ENCODE data around the gene PTPN2.
A peak's percentile ranks its signal among the peaks of the same experiment; 100 is the strongest.
"Not testable (repeated sequence)": the region's sequence is repeated elsewhere in the genome, so short reads cannot be mapped to it uniquely, and the experiment has no call there.

PTPN2 gene

DNA sequence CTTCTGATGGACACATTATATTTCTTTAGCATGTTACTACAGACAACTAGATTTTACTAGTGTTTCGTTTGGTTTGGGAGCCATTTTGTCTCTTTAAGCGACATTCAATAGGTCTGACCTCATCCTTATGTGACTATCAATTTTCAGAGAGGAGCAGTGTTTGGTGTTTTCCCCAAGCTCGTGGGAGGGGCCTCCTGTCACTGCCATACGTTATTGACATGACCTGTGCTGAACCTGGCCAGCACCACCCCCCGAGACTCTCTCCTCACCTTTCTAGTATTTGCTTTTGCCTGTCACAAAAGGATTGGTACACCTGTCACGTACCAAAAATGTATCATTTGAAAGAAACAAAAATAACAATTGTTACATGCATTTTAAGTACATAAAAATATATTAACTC lies 111.9 kb downstream of the PTPN2 start:
- ATAC-seq: no peak
- DNase-seq: no peak

- no peak for DNase-seq
Measured at GRCh38 chr18:12770469-12771219, 113.4 kb downstream of the PTPN2 start.

GRCh38 chr18:12769644-12770440 lies 114.2 kb downstream of the PTPN2 start:
- DNase-seq (no peak), ATAC-seq (no peak)

More at GRCh38 chr18:12770469-12771219, 113.4 kb downstream of the PTPN2 start:
- ATAC-seq: no peak

DNA sequence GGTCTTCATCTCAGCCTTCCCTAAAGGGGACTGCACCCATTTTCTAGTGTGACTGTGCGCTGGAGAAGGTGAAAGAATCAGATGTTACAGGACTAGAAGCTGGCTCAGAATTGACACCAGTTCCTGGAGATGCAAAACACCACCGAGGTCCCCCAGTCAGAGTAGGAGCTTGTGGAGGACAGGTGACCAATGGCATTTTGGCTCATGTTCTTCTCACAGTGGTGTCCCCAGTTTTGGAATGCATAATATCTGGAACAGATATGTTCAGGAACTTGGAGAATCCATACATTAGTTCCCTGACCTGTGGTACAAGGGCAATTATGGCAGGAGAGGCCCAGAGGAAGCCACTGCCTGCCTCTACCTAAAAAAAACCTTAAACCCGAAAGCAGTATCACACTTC lies 114.9 kb downstream of the PTPN2 start:
- ATAC-seq: no peak
- no peak for DNase-seq

GRCh38 chr18:12768625-12769024 lies 115.4 kb downstream of the PTPN2 start:
- ATAC-seq (peak; percentile 31), DNase-seq (no peak)

DNA sequence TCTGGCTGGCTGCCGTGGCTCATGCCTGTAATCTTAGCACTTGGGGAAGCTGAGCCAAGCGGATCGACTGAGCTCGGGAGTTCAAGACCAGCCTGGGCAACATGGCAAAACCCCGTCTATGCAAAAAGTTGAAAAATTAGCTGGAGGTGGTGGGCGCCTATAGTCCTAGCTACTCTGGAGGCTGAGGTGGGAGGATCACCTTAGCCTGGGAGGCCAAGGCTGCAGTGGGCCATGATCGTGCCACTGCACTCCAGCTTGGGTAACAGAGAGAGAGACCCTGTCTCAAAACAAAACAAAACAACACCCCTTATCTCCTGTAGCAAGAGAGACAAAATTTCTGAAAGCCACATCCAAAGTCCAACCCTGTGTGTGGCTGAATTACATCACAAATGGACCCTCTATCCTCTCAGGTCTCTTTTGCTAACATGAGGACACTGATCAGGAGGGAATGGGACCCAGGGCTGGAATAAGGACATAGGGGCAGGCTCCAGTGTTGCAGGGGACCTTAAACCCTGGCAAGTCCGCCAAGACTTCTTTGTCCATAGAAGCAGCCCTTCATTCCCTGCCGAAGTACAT lies 116.4 kb downstream of the PTPN2 start:
- no peak for DNase-seq
- no peak for ATAC-seq

DNA sequence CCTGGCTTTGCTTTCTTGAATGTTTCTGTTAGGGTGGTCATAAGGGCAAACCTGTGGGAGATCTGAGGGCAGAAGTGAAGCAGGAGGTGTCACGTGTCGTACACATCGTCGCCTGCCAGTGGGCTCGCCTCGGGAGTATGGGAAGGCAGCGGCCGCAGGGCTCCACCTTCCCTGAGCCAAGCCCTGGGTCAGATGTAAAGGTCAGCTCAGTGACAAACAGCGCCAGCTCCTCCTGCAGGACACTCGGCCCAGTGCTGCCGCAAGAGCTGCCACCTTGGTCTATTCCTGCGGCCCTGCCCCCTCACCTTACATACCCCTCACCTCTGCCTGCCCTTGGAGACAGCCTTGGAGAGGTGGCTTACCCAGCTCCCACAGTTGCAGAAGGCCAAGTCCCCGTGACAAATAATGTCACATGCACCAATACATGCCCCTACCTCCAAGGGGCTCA lies 117.0 kb downstream of the PTPN2 start:
- ATAC-seq: no peak
- no peak for DNase-seq

DNA sequence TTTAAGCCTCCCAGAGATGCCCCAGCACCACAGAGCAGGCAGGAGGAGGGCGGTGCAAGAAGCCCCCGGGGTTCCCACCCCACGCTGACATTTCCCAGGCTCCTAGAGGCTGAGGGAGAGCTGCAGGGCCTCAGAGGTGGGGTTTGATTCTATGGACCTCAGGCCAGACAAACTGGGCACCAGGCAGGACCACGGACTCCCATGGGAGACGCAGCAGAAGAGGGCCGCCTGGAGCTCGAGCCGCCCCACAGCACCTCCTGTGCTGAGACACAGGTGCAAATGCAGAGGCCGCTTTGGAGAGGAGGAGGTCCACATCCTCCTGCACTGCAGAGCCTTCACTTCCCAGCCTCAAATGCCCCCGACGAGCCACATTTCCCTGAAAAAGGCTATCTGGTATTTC lies 118.5 kb downstream of the PTPN2 start:
- DNase-seq (no peak), ATAC-seq (no peak)

GRCh38 chr18:12765126-12765525 lies 118.9 kb downstream of the PTPN2 start:
- ATAC-seq (no peak), DNase-seq (no peak)

DNA sequence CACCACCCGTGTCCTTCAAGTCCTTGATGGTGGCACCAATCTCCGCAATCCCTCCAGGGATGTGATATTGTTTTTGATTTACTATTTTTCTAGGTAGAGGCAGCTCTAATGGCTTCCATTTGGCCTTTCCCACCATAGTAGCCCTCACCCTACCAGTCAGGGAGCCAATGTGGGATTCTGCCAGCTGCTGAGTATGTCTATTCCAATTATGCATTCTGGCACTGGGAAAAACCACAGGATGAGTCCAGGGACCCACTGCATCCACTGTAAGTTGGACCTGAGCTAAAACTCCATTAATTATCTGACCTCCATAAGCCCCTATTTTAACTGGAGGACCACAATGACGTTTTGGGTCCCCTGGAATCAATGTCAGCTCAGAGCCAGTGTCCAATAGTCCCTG lies 125.5 kb downstream of the PTPN2 start:
- not testable (repeated sequence) for ATAC-seq, DNase-seq

GRCh38 chr18:12756619-12757239 lies 127.3 kb downstream of the PTPN2 start:
- not testable (repeated sequence) for DNase-seq, ATAC-seq

DNA sequence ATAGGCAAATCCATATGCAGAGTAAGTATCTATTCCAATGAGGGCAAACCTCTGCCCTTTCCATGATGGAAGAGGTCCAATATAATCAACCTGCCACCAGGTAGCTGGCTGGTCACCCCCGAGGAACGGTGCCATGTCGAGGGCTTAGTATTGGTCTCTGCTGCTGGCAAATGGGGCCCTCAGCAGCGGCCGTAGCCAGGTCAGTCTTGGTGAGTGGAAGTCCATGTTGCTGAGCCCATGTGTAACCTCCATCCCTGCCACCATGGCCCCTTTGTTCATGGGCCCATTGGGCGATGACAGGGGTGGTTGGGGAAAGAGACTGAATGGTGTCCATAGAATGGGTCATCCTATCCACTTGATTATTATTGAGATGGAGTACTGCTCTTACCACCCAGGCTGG lies 128.4 kb downstream of the PTPN2 start:
- ATAC-seq, DNase-seq: not testable (repeated sequence)

- ATAC-seq (no peak), DNase-seq (no peak)
Measured at GRCh38 chr18:12754511-12754910, 129.5 kb downstream of the PTPN2 start.

- DNase-seq: no peak
- ATAC-seq: no peak
Measured at GRCh38 chr18:12751891-12752290, 132.1 kb downstream of the PTPN2 start.

DNA sequence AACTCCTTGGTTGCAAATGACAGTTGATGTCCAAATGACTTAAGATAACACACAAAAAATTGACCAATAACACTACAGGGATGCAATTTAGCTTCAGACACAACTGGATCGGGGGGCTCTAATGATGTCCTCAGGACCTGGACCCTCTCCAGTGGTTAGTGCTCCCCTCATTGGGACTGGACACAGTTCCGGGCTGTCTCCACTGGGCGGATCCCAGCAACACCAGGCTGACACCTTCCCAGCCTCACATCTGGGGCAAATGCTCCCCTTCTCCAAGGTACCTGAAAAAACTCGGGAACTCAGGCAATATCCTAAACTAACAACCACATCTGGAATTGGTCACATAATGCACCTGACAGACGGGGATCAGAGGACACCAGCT lies 132.5 kb downstream of the PTPN2 start:
- ATAC-seq: no peak
- DNase-seq: no peak

GRCh38 chr18:12750715-12751502 lies 133.1 kb downstream of the PTPN2 start:
- no peak for DNase-seq
- ATAC-seq: no peak

- ATAC-seq: peak; percentile 68
Measured at GRCh38 chr18:12750076-12750714, 133.8 kb downstream of the PTPN2 start.

DNA sequence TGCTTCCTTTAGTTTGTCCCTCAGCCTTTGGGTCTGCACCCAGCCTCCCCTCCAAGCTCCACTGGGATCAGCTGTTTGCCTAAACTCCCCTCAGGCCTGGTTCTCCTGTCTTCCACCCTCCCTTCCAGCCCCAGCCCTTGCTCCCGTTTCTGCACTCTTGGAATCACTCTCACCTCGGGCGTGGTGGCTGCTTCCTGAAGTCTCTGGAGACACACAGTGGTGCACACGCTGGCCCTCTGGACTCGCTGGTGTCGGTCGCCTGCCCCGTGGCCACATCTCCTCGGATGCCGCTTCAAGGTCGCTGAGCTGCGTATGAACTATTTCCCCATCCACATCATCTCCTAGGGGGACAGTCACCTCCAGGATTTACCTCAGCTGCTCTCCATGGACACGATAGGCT lies 134.9 kb downstream of the PTPN2 start:
- DNase-seq (no peak), ATAC-seq (no peak)

More at GRCh38 chr18:12750076-12750714, 133.8 kb downstream of the PTPN2 start:
- peak; percentile 44 for DNase-seq

DNA sequence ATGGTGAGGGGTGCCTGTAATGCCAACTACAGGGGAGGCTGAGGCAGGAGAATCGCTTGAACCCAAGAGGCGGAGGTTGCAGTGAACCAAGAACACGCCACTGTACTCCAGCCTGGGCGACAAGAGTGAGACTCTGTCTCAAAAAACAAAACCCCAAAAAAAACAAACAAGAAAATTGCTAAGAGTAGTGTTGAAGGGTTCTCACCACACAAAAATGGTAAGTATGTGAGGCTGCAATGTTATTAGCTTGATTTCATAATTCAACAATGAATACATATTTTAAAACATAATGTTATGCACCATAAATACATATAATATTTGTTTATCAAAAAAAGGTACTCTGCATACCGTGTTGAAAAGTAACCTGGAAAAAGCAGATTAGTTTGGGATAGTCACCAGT lies 135.4 kb downstream of the PTPN2 start:
- ATAC-seq (no peak), DNase-seq (no peak)

DNA sequence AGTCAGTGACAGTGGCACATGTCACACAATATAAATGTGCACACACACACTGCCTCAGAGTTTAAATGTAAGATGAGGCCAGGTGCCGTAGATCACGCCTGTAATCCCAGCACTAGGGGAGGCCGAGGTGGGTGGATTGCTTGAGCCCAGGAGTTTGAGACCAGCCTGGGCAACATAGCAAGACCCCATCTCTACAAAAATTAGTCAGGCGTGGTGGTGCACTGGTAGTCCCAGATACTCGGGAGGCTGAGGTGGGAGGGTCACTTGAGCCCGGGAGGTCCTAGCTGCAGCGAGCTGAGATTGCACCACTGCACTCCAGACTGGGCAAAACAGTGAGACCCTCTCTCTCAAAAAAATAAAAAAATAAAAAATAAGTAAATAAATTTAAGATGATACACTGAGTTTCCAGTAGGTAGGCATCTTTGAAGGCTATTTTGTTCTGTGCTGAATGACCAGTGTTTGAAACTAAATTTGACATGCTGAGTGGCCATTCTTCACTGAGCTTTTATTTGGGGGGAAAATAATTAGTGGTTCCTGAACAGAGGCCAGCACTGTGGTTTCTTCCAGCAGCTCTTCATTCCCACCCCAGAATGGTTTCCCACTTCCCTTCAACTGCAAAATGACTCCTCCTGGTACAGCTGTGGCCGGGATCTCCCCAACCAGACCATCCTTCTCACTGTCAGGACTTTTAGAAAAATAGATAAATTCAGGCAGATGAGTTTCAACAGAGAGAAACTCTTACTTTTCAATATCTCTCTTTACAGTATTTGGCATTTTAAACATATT lies 136.3 kb downstream of the PTPN2 start:
- DNase-seq (no peak), ATAC-seq (no peak)

Data from stimulated activated naive CD8-positive, alpha-beta T cell treated with anti-CD3 and anti-CD28 coated beads, Interleukin-15, Interleukin-2, amounts not matched to agents 100 U/mL and 50 U/mL, for 24 hours (primary cell).